ENCODE results near the gene TRIM44. TPM values are rescaled to one million over a fixed set of nuclear protein-coding genes. Genes with fewer than 3 reads are reported as not detected.

Gene TRIM44
- total RNA-seq, 4 donors from 2014 or later: 27.3 to 83.4 (median 61.4) TPM

GRCh38 chr11:35814081-35814695, 151.6 kb downstream of the TRIM44 start:
- DNase-seq: no peak
- Histone ChIP-seq H3K27me3 (no peaks in the 10 kb centered on the region), H3K4me3 (no peak overlapping the region), H3K36me3 (no peaks in the 10 kb centered on the region), H3K27ac (no peak overlapping the region), H3K4me1 (no peaks in the 10 kb centered on the region), H3K9me3 (no peaks in the 10 kb centered on the region)
- TF ChIP-seq POLR2A (IDR thresholded peaks at IDR 0.05) (no peak), CTCF (IDR thresholded peaks at IDR 0.05) (no peak)

- Histone ChIP-seq H3K36me3 (no peaks in the 10 kb centered on the region), H3K27me3 (no peaks in the 10 kb centered on the region), H3K9me3 (no peaks in the 10 kb centered on the region), H3K4me1 (no peaks in the 10 kb centered on the region), H3K4me3 (no peak overlapping the region), H3K27ac (no peak overlapping the region)
- no peak for TF ChIP-seq CTCF (IDR thresholded peaks at IDR 0.05)
- TF ChIP-seq POLR2A (IDR thresholded peaks at IDR 0.05): no peak
- no peak for DNase-seq
These were observed 152.2 kb downstream of the TRIM44 start for GRCh38 chr11:35814720-35815305.

GRCh38 chr11:35815556-35816315, 153.2 kb downstream of the TRIM44 start:
- DNase-seq: no peak
- Histone ChIP-seq H3K27ac (no peak overlapping the region), H3K4me1 (no peaks in the 10 kb centered on the region)

GRCh38 chr11:35820614-35821013, 158.0 kb downstream of the TRIM44 start:
- H3K36me3 ChIP-seq: no peaks in the 10 kb centered on the region
- H3K4me3 ChIP-seq: no peak overlapping the region
- no peak overlapping the region for H3K27ac ChIP-seq
- H3K9me3 ChIP-seq: no peaks in the 10 kb centered on the region
- DNase-seq: no peak
- no peaks in the 10 kb centered on the region for H3K4me1 ChIP-seq
- TF ChIP-seq POLR2A (IDR thresholded peaks at IDR 0.05) (no peak), CTCF (IDR thresholded peaks at IDR 0.05) (no peak)
- H3K27me3 ChIP-seq: no peaks in the 10 kb centered on the region

More at GRCh38 chr11:35815556-35816315, 153.2 kb downstream of the TRIM44 start:
- TF ChIP-seq CTCF (IDR thresholded peaks at IDR 0.05) (no peak), POLR2A (IDR thresholded peaks at IDR 0.05) (no peak)
- no peak overlapping the region for H3K4me3 ChIP-seq
- no peaks in the 10 kb centered on the region for H3K36me3 ChIP-seq
- H3K27me3 ChIP-seq: no peaks in the 10 kb centered on the region
- no peaks in the 10 kb centered on the region for H3K9me3 ChIP-seq

GRCh38 chr11:35822815-35823495, 160.4 kb downstream of the TRIM44 start:
- no peak overlapping the region for H3K27ac ChIP-seq
- TF ChIP-seq POLR2A (IDR thresholded peaks at IDR 0.05): no peak
- TF ChIP-seq CTCF (IDR thresholded peaks at IDR 0.05): no peak

More at GRCh38 chr11:35822815-35823495, 160.4 kb downstream of the TRIM44 start:
- no peaks in the 10 kb centered on the region for H3K27me3 ChIP-seq
- H3K9me3 ChIP-seq: no peaks in the 10 kb centered on the region
- H3K4me3 ChIP-seq: no peak overlapping the region
- no peak for DNase-seq
- H3K36me3 ChIP-seq: no peaks in the 10 kb centered on the region
- no peaks in the 10 kb centered on the region for H3K4me1 ChIP-seq
